GM21825 (cell line): Measurements from ENCODE around the gene NT5C3A.
"Not testable (repeated sequence)": the region's sequence is repeated elsewhere in the genome, so short reads cannot be mapped to it uniquely, and the experiment has no call there.

Source experiments
- ATAC-seq: cut with Tn5 transposase; IDR thresholded peaks from one replicate; pipeline ENCODE4 v1.9.1; 2021; ENCODE audit warnings: mild to moderate bottlenecking, moderate library complexity; ENCODE audit not compliant: unreplicated experiment

The NT5C3A gene

DNA sequence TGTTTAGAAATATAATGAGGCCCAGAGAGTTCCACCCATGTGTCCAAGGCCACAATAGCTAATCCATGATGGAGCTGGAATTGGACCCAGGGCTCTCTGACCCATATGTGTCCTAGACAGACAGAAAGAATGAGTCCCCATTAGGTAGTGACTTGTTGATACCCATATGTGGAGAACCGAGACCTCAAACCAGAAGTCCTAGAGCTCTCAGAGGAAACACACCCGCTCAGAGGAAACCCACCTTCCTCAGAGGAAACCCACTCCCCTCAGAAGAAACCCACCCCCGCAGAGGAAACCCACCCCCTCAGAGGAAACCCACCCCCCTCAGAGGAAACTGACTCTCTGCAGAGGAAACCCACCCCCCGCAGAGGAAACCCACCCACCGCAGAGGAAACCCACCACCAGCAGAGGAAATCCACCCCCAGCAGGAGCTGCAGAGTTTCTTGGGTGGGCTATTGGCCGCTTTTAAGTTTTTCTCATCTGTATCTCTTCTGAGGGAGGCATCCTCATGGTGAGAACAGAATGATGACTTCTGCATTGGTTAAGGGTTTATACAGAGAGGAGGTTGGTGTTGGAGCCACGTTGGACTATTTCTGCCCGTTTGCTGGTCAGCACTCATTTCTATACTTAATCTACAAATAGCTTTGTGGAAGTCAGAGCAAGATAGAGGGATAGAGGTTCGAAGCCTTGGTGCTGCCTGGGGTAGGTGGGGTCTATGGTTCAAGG is 70.4 kb downstream of the NT5C3A start:
- not testable (repeated sequence) for ATAC-seq

DNA sequence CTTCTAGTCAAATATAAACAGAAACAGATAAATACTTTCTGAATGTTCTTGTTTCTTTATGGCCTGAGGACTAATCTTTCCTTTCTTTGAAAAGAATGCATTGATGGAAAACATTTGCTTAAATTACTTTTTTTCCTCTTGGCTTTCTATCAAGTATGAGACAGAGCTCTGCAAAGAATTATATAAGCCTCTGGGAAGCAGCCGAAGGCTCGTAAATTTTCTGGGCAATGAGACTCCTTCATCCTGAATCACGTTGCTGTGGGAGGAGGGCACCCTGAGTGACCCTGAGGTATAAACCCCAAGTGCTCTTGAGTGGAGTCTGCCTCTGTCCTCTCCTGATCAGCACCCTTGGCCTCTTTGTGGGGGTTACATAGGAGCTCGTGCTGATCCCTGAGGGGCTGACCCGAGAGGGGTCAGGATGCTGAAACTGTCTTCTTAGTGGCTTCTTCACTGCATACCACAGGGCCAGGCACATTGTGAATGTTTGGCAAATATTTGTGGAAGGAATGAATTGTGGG is 71.4 kb downstream of the NT5C3A start:
- ATAC-seq, result not testable (repeated sequence)

DNA sequence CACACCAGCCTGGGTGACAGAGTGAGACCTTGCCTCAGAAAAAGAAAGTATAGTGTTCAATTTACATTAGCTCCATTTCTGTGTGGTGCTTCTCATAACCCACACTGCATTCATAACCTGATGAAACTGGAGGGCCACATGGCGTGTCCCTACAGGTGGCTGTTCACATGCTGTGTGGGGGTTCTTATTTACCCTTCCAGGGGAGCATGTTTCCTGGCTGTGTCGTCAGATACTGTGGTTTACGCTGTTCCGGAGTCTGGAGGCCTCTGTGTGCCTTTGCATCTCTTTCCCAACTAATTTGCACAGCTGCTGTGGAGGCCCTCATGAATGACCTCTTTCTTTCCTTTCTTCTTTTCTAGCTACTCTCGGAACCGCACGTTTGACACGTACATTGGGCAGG is 74.4 kb downstream of the NT5C3A start:
- peak; percentile 87 for ATAC-seq

DNA sequence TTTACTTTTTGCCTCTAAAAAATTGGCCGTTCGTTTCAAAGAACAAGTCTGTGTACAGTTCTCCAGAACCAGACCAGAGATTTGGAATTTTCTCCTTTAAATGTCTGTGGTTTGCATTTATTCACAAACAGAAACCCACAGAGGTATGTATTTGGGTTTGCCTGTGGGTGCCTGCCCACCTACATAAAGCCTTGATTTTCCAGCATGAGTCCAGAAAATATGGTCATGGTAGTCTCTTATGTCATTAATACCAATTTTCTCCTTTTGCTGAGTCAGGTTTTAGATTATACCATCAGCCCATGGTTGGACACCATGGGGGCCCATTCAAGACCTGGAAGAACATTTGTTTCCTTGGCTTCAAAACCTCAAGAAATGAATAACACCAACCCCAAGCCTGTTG is 82.7 kb downstream of the NT5C3A start:
- not testable (repeated sequence) for ATAC-seq

DNA sequence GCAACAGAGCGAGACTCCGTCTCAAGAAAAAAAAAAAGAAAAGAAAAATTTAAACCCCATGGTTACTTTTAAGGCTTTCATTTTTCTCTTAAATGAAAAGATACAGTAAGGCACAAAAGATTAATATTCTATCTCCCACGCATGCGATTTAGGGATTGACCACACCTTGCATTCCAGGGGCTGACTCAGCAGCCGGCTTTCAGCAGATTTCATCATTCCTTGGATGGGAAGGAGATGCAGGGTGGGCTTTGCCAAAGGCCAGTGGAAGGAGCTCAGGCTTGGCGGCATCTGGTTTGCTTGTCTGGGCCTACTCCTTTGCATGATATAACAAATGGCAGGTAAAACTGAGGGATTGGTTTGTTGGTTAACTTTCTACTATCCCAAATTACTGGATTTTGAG is 83.3 kb downstream of the NT5C3A start:
- ATAC-seq, result not testable (repeated sequence)

DNA sequence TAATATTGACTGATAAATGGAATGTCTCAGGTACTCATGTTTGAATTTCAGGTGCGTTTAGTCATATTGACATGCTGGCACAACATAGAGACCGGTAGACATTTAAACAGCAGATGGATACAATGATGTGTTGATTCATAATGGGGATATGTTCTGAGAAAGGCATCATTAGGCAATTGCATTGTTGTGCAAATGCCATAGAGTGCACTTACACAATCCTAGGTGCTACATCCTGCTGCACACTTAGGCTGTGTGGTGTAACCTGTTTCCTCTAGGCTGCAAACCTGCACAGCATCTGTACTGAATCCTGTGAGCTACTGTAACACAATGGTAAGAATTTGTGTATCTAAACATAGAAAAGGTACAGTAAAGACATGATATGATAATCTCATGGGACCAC is 85.4 kb downstream of the NT5C3A start:
- ATAC-seq, result not testable (repeated sequence)

DNA sequence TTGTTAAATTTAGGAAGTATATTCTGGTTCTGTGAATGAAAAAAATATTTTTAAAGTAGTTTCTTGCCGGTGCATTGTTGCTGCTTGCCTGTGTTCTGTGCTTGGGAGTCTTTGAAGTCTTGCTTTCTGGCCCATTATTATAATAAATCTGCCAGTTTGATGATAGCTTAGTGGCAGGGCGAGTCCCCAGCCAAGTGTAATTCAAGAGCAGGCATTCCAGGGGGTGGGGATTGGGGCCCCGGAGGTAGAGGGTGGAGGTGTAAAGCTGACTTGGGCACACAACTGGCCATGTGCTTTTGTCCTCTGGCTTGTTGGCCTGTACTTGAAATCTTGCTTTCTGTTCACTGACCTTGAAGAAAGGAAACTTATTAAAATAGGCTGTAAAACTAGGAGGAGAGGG is 90.6 kb downstream of the NT5C3A start:
- ATAC-seq, result not testable (repeated sequence)

DNA sequence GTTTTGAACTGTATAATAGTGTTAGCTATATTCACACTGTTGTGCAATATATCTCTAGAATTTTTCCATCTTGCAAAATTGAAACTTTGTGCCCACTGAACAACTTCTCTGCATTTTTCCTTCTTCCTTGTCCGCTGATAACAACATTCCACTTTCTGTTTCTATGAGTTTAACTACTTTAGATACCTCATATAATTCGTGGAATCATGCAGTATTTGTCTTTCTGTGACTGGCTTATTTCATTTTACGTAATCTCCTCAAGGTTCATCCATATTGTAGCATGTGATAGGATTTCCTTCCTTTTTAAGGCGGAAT is 95.4 kb downstream of the NT5C3A start:
- ATAC-seq, result not testable (repeated sequence)

DNA sequence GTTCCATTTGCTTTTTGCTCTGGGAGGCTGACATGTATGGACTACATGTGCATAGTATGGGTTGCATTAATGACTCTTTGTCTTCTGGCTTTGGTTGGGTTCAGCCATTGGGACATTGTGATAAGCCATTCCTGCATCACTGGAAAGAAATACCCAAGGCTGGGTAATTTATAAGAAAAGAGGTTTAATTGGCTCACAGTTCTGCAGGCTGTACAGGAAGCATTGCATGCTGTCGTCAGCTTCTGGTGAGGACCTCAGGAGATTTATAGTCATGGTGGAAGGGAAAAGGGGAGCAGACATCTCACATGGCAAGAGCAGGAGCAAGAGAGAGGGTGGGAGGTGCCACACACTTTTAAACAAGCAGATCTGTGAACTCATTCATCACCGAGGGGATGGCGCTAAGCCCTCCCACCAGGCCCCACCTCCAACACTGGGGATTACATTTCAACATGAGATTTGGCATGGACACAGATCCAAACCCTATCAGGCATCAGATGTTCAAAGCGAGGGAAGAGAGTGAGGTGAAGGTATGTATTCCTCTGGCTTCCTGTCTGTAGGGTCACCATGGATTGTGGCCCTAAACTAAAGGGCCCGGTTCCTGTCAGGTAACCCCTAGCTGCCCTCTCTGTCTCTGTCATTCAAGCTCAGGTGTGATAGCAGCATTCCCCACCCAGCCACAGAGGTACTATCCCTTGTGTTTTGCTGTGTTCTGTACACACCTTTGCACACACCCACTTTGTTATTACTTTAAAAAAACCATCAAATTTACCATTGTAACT is 95.9 kb downstream of the NT5C3A start:
- ATAC-seq, result not testable (repeated sequence)

DNA sequence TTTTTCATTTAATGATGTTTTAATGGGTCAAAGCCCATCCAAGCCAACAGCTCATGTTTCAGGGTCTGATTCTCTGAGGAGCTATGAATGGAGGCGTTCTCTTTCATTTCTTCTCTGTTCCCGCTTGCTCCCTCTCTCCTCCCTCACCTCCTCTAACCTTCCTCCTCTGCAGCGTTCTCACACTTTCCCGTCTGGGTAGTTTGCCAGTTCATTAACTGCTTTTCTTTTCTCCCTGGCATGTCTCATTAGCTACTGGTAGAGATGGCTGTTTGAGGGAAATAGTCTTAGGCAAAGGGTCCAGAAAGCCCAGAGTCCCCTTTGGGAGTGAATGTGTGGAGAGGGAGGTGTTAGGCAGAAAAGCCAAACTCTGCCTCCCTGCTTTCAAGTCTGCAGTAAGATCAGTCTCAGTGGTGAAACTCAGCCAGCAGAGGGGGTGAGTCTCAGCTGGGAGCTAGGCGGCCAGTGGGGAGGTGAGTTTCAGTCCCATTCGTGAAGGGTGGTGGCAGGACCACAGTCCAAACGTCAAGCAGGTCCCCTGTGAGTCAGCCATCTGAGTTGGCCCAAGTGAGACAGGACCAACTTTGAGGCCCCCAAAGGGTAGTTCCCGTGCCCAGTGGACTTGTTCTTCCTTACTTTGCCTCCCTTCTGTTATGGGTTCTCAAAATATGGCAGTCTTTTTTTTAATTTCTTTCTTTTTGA is 98.0 kb downstream of the NT5C3A start:
- peak; percentile 97 for ATAC-seq
